ENCODE results near the gene LRRC45.

LRRC45 gene

GRCh38 chr17:82059272-82060000 is 36.3 kb downstream of the LRRC45 start:
- Histone ChIP-seq H3K27me3 (ENCODE audit: control insufficient read depth in 1 of 2, insufficient read depth in 2 of 2, low read length in 2 of 2) (no peaks in the 10 kb centered on the region), H3K4me3 (ENCODE audit: low read depth in 1 of 2, low read length in 2 of 2) (no peak overlapping the region), H3K36me3 (ENCODE audit: insufficient read depth, low read length) (peaks cover 48% of the 10 kb centered on the region), H3K4me1 (ENCODE audit: insufficient read depth, low read length) (peaks cover 7% of the 10 kb centered on the region), H3K9me3 (ENCODE audit: low read length) (no peaks in the 10 kb centered on the region), H3K27ac (ENCODE audit: low read depth, low read length) (no peak overlapping the region), H3K9ac (ENCODE audit: low read length) (no peak overlapping the region)

GRCh38 chr17:82060001-82060380 is 36.9 kb downstream of the LRRC45 start:
- Histone ChIP-seq H3K9ac (ENCODE audit: low read length) (no peak overlapping the region), H3K36me3 (ENCODE audit: insufficient read depth, low read length) (peaks cover 44% of the 10 kb centered on the region), H3K27me3 (ENCODE audit: control insufficient read depth in 1 of 2, insufficient read depth in 2 of 2, low read length in 2 of 2) (no peaks in the 10 kb centered on the region), H3K27ac (ENCODE audit: low read depth, low read length) (no peak overlapping the region), H3K4me1 (ENCODE audit: insufficient read depth, low read length) (peaks cover 12% of the 10 kb centered on the region), H3K4me3 (ENCODE audit: low read depth in 1 of 2, low read length in 2 of 2) (no peak overlapping the region), H3K9me3 (ENCODE audit: low read length) (no peaks in the 10 kb centered on the region)

GRCh38 chr17:82060614-82061013 is 37.5 kb downstream of the LRRC45 start:
- H3K27me3 ChIP-seq (ENCODE audit: control insufficient read depth in 1 of 2, insufficient read depth in 2 of 2, low read length in 2 of 2), result no peaks in the 10 kb centered on the region
- H3K36me3 ChIP-seq (ENCODE audit: insufficient read depth, low read length), result peaks cover 39% of the 10 kb centered on the region
- no peak overlapping the region for H3K4me3 ChIP-seq (ENCODE audit: low read depth in 1 of 2, low read length in 2 of 2)
- no peaks in the 10 kb centered on the region for H3K9me3 ChIP-seq (ENCODE audit: low read length)
- H3K9ac ChIP-seq (ENCODE audit: low read length), result no peak overlapping the region
- no peak overlapping the region for H3K27ac ChIP-seq (ENCODE audit: low read depth, low read length)
- peaks cover 12% of the 10 kb centered on the region for H3K4me1 ChIP-seq (ENCODE audit: insufficient read depth, low read length)

GRCh38 chr17:82061047-82061925 is 38.2 kb downstream of the LRRC45 start:
- Histone ChIP-seq H3K9ac (ENCODE audit: low read length) (no peak overlapping the region), H3K4me1 (ENCODE audit: insufficient read depth, low read length) (peaks cover 16% of the 10 kb centered on the region), H3K4me3 (ENCODE audit: low read depth in 1 of 2, low read length in 2 of 2) (no peak overlapping the region), H3K36me3 (ENCODE audit: insufficient read depth, low read length) (peaks cover 39% of the 10 kb centered on the region), H3K27ac (ENCODE audit: low read depth, low read length) (no peak overlapping the region), H3K9me3 (ENCODE audit: low read length) (no peaks in the 10 kb centered on the region), H3K27me3 (ENCODE audit: control insufficient read depth in 1 of 2, insufficient read depth in 2 of 2, low read length in 2 of 2) (no peaks in the 10 kb centered on the region)

DNA sequence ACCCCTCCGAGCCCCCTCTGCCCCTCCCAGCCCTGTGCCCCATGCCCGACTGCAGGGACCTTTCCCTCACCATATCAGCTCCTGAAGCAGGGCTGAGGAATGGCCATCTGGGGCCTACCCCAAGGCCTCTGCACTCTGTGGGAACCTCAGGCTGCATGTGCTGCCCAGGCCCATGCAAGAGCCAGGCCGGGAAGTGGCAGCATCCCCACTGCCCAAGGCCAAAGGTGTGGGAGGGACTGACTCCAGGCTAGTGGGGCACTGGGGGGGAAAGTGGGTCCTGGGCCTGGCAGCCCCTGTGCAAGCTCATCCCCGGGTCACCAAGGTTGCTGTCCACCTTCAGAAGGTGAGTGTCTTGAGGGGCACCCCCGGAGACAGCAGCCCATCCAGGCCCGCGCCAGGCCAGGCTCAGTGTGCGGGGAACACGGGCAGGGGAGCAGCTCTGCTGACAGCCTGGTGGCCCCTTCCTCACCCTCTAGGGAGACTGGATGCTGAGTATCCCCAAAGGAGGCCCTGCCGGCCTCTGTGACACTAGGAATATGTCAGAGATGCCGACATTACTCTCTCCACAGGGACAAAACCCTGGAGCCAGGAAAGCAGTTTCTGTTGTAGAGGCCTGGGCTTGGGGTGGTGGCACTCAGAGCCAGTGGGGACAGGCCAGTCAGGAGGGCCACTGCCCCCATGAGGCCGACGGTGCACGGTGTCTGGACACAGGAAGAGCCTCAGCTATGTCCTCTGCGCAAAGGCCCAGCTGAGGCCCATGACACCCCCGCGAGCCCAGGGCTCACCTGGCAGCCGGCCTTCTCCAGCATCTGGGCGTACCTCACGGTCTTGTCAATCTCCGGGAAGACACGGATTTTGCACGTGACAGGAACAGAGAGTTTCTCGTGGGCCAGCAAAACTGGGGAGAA is 39.2 kb downstream of the LRRC45 start:
- Histone ChIP-seq H3K27me3 (ENCODE audit: control insufficient read depth in 1 of 2, insufficient read depth in 2 of 2, low read length in 2 of 2) (no peaks in the 10 kb centered on the region), H3K27ac (ENCODE audit: low read depth, low read length) (no peak overlapping the region), H3K4me1 (ENCODE audit: insufficient read depth, low read length) (peaks cover 20% of the 10 kb centered on the region), H3K36me3 (ENCODE audit: insufficient read depth, low read length) (peaks cover 39% of the 10 kb centered on the region), H3K4me3 (ENCODE audit: low read depth in 1 of 2, low read length in 2 of 2) (no peak overlapping the region), H3K9ac (ENCODE audit: low read length) (no peak overlapping the region), H3K9me3 (ENCODE audit: low read length) (no peaks in the 10 kb centered on the region)

DNA sequence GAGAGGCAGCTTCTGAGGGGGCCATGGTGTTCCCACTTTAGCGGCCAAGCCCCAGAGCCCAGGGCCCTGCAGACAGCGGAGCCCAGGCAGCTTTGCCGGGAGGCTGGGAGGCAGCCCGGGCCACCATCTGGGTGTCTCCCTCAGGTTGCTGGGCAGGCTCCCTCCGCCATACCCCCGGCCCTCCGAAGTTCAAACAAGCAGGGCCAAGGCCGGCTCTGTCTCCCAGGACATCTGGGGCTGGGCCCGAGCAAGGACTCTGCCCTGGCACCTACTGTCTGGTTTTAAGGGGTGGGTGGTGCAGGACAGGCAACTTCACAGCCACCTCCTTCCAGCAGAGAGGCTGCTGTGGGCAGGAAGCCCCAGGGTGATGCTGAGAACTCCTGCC is 39.9 kb downstream of the LRRC45 start:
- Histone ChIP-seq H3K27ac (ENCODE audit: low read depth, low read length) (no peak overlapping the region), H3K4me3 (ENCODE audit: low read depth in 1 of 2, low read length in 2 of 2) (no peak overlapping the region), H3K9ac (ENCODE audit: low read length) (no peak overlapping the region), H3K9me3 (ENCODE audit: low read length) (no peaks in the 10 kb centered on the region), H3K4me1 (ENCODE audit: insufficient read depth, low read length) (peaks cover 20% of the 10 kb centered on the region), H3K27me3 (ENCODE audit: control insufficient read depth in 1 of 2, insufficient read depth in 2 of 2, low read length in 2 of 2) (no peaks in the 10 kb centered on the region), H3K36me3 (ENCODE audit: insufficient read depth, low read length) (peaks cover 35% of the 10 kb centered on the region)

DNA sequence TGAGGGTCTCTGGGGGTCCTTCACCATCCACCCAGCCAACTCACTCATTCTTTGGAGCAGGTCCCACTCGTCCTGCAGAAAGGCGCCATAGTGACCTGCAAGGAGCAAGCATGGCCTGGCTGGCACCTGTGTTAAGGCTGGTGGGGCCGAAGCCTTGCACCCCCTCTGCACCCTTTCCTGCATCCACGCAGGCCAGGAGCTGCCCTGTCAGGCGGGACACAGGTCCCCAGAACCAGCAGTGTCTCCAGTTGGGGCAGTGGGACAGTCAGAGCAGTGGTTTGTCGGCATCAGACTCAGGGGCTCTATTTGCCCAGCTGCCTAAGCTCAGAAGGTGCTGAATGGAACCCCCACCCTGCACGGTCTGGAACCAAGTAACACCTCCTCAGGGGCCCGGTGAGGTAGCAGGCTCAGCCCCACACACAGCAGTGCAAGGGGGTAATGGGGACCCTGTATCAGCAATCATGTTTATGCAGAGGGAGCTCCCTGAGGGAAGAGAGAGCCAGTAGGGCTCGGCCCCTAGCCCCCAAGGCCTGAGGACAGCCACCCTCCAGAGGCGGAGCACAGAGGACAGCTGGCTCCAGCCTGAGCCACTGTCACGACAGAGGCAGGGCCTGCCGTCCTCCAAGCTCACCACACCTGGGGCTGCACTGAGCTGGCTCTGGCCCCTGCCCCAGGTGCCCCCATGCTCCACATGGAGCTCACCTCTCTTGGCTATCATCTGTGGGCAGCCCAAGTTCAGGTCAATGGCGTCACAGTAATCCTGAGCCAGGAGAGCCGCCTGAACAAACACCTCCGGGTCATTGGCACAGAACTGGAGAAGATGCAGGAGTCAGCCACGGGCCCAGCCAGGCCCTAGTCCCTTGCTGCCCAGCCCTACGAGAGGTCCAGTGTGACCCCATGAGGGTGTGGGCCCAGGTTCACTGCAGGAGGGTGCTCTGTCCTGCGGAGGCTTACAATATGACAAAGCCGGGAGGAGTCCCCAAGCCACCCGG is 40.6 kb downstream of the LRRC45 start:
- Histone ChIP-seq H3K27me3 (ENCODE audit: control insufficient read depth in 1 of 2, insufficient read depth in 2 of 2, low read length in 2 of 2) (no peaks in the 10 kb centered on the region), H3K36me3 (ENCODE audit: insufficient read depth, low read length) (peaks cover 34% of the 10 kb centered on the region), H3K9me3 (ENCODE audit: low read length) (no peaks in the 10 kb centered on the region), H3K9ac (ENCODE audit: low read length) (peak overlapping the region; percentile 74), H3K4me1 (ENCODE audit: insufficient read depth, low read length) (peaks cover 20% of the 10 kb centered on the region), H3K4me3 (ENCODE audit: low read depth in 1 of 2, low read length in 2 of 2) (no peak overlapping the region), H3K27ac (ENCODE audit: low read depth, low read length) (no peak overlapping the region)

DNA sequence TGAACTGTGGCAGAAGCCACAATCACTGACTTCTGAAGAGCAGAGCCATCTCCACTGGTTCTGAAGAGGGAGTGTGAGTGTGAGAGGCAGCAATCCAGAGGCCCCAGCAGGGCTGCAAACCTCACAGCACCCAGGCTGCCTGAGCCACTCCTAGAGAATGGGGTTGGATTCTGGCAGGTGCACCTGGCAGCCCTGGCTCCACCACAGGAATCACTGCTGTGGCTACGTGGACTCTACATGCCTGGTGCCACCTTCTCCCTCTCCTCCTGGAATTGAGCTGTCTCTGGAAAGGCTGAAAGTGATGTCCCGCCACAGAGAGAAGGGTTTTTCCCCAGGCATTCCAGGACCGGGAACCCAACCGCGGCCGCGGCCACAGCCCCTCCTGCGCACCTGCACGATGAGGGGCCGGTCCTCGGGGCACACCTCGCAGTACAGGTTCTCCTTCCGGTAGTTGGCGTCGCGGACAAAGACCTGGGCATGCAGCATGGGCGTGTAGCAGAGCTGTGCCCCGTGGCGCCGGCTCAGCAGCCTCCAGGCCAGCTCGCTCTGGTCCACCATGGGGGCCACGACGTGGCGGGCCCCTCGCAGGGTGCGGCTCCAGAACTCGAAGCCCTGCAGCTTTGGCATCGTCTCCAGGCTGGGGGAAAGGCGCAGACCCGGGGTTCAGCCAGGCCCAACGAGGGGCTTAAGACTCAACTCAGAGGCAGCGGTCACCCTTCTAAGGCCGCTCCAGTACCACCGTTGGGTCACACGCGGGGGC is 41.5 kb downstream of the LRRC45 start:
- no peaks in the 10 kb centered on the region for H3K27me3 ChIP-seq (ENCODE audit: control insufficient read depth in 1 of 2, insufficient read depth in 2 of 2, low read length in 2 of 2)
- H3K4me1 ChIP-seq (ENCODE audit: insufficient read depth, low read length), result peaks cover 20% of the 10 kb centered on the region
- H3K36me3 ChIP-seq (ENCODE audit: insufficient read depth, low read length), result peaks cover 34% of the 10 kb centered on the region
- peak overlapping the region; percentile 78 for H3K27ac ChIP-seq (ENCODE audit: low read depth, low read length)
- H3K9ac ChIP-seq (ENCODE audit: low read length), result peak overlapping the region; percentile 74
- no peaks in the 10 kb centered on the region for H3K9me3 ChIP-seq (ENCODE audit: low read length)
- H3K4me3 ChIP-seq (ENCODE audit: low read depth in 1 of 2, low read length in 2 of 2), result peak overlapping the region; percentile 68 to 77

DNA sequence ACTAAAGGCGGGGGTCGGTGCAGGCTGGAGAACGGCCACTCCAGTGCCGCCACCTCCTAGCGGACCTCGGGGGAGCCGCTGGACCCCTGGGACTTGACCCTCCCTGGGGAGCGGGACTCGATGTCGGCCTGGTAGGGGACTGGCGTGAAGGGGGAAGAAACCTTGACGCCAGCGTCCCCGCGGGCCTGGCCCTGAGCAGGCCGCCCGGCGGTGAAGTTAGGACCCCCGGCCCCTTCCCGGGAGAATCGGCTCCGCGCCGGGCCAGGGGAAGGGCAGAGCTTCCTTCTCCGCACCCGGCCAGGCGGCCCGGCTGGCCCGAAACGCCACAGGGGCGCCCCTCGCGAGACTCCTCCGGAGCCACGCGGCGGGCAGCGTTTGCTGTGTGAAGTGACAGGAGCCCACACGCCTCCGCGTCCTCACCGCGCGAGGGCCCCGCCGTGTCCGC is 42.1 kb downstream of the LRRC45 start:
- Histone ChIP-seq H3K36me3 (ENCODE audit: insufficient read depth, low read length) (peaks cover 31% of the 10 kb centered on the region), H3K27ac (ENCODE audit: low read depth, low read length) (peak overlapping the region; percentile 78), H3K9me3 (ENCODE audit: low read length) (no peaks in the 10 kb centered on the region), H3K4me3 (ENCODE audit: low read depth in 1 of 2, low read length in 2 of 2) (peak overlapping the region; percentile 68 to 77), H3K4me1 (ENCODE audit: insufficient read depth, low read length) (peaks cover 20% of the 10 kb centered on the region), H3K9ac (ENCODE audit: low read length) (peak overlapping the region; percentile 74), H3K27me3 (ENCODE audit: control insufficient read depth in 1 of 2, insufficient read depth in 2 of 2, low read length in 2 of 2) (no peaks in the 10 kb centered on the region)

Measured in muscle layer of colon (tissue), 2 donors.